PC-3 (cell line): ENCODE measurements around the gene DIP2C.

Experiments
- EZH2 ChIP-seq: fragments of 300-600 bp; sonication (generic); IDR thresholded peaks from one replicate; pipeline ENCODE4 v1.6.1; 2017; ENCODE audit warnings: antibody characterized with exemption, mild to moderate bottlenecking, low read length; ENCODE audit not compliant: unreplicated experiment
- TF ChIP-seq, protein P1 (sequence below): fragments of 300-600 bp; sonication (generic); conservative IDR thresholded peaks from 2 replicates; pipeline ENCODE4 v1.5.1; 2017; ENCODE audit warnings: antibody characterized with exemption, low read depth, mild to moderate bottlenecking, low read length

DNA sequence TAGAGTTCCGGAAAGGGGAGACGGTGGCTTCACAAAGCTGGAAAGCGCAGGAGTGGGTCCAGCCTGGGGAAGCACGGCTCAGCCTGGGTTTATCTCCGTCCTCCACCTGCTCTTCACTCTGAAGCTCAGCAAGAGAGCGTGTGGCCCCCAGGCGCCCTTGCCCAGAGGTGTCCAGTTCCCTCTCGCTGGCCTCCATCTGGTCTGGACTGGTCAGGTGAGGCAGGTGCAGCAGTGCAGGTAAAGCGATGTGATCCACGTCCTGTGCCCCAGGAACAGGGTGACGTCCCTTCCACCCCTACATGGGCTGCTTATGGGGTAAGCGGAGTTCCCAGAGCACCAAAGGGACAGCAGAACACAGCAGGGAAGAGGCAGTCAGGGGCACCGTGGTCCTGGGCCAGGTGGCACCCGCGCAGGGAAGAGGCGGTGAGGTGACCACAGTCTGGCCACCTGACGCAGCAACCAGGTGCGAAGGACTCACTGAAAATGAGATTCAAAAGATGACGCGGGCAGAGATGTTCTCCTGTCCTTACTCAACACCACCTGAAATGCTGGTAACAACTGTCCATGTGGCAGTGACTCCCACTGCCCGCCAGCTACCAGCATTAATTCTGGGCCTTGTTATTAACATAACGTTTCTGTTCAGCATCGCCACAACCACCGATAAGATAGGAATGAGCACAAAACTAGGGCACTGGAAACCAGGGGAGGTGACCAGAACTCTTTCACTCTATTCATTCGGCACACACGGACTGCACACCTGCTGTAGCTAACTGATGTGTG is 33.0 kb upstream of the DIP2C start:
- TF ChIP-seq, protein P1, sequence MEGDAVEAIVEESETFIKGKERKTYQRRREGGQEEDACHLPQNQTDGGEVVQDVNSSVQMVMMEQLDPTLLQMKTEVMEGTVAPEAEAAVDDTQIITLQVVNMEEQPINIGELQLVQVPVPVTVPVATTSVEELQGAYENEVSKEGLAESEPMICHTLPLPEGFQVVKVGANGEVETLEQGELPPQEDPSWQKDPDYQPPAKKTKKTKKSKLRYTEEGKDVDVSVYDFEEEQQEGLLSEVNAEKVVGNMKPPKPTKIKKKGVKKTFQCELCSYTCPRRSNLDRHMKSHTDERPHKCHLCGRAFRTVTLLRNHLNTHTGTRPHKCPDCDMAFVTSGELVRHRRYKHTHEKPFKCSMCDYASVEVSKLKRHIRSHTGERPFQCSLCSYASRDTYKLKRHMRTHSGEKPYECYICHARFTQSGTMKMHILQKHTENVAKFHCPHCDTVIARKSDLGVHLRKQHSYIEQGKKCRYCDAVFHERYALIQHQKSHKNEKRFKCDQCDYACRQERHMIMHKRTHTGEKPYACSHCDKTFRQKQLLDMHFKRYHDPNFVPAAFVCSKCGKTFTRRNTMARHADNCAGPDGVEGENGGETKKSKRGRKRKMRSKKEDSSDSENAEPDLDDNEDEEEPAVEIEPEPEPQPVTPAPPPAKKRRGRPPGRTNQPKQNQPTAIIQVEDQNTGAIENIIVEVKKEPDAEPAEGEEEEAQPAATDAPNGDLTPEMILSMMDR = no peak
- TF ChIP-seq EZH2 = no peak
